ENCODE measurements around the gene FARS2.

The FARS2 gene

GRCh38 chr6:5541751-5542432, 280.6 kb downstream of the FARS2 start:
- TF ChIP-seq CTCF (IDR thresholded peaks at IDR 0.05; ENCODE audit: low read depth, low read length) = no peak
- no peak for TF ChIP-seq EZH2phosphoT487 (IDR thresholded peaks at IDR 0.05; ENCODE audit: low read depth)
- Histone ChIP-seq H3K9ac (ENCODE audit: low read length) (no peak overlapping the region), H3K4me1 (ENCODE audit: low read length) (no peaks in the 10 kb centered on the region), H3K27me3 (ENCODE audit: low read depth, low read length) (no peaks in the 10 kb centered on the region), H3K79me2 (ENCODE audit: low read length) (no peaks in the 10 kb centered on the region), H4K20me1 (ENCODE audit: insufficient read depth, low read length) (no peaks in the 10 kb centered on the region), H2AFZ (ENCODE audit: low read depth, low read length) (no peak overlapping the region), H3K9me3 (ENCODE audit: insufficient read depth, low read length) (no peaks in the 10 kb centered on the region), H3K4me3 (ENCODE audit: low read length) (no peak overlapping the region), H3K4me2 (ENCODE audit: low read length) (no peak overlapping the region), H3K36me3 (replicated peaks; ENCODE audit: low read depth, low read length) (no peaks in the 10 kb centered on the region), H3K27ac (ENCODE audit: low read length) (no peak overlapping the region)

GRCh38 chr6:5547556-5547955, 286.2 kb downstream of the FARS2 start:
- H4K20me1 ChIP-seq (ENCODE audit: insufficient read depth, low read length) = no peaks in the 10 kb centered on the region
- no peaks in the 10 kb centered on the region for H3K9me3 ChIP-seq (ENCODE audit: insufficient read depth, low read length)
- no peak overlapping the region for H2AFZ ChIP-seq (ENCODE audit: low read depth, low read length)
- H3K4me2 ChIP-seq (ENCODE audit: low read length) = no peak overlapping the region
- H3K4me3 ChIP-seq (ENCODE audit: low read length) = no peak overlapping the region
- no peak overlapping the region for H3K9ac ChIP-seq (ENCODE audit: low read length)
- TF ChIP-seq EZH2phosphoT487 (IDR thresholded peaks at IDR 0.05; ENCODE audit: low read depth) (no peak), CTCF (IDR thresholded peaks at IDR 0.05; ENCODE audit: low read depth, low read length) (no peak)
- H3K27ac ChIP-seq (ENCODE audit: low read length) = no peak overlapping the region
- no peaks in the 10 kb centered on the region for H3K36me3 ChIP-seq (replicated peaks; ENCODE audit: low read depth, low read length)
- H3K79me2 ChIP-seq (ENCODE audit: low read length) = no peaks in the 10 kb centered on the region
- H3K27me3 ChIP-seq (ENCODE audit: low read depth, low read length) = no peaks in the 10 kb centered on the region
- H3K4me1 ChIP-seq (ENCODE audit: low read length) = no peaks in the 10 kb centered on the region

GRCh38 chr6:5550631-5551030, 289.3 kb downstream of the FARS2 start:
- Histone ChIP-seq H3K9ac (ENCODE audit: low read length) (no peak overlapping the region), H3K27me3 (ENCODE audit: low read depth, low read length) (no peaks in the 10 kb centered on the region), H4K20me1 (ENCODE audit: insufficient read depth, low read length) (no peaks in the 10 kb centered on the region), H3K79me2 (ENCODE audit: low read length) (0 out of 2 replicates have a peak, but pooled peaks cover 4% of the 10 kb centered on the region), H3K4me1 (ENCODE audit: low read length) (peaks cover 25% of the 10 kb centered on the region), H3K9me3 (ENCODE audit: insufficient read depth, low read length) (no peaks in the 10 kb centered on the region), H3K27ac (ENCODE audit: low read length) (no peak overlapping the region), H3K4me2 (ENCODE audit: low read length) (no peak overlapping the region), H2AFZ (ENCODE audit: low read depth, low read length) (no peak overlapping the region), H3K36me3 (replicated peaks; ENCODE audit: low read depth, low read length) (no peaks in the 10 kb centered on the region), H3K4me3 (ENCODE audit: low read length) (no peak overlapping the region)
- TF ChIP-seq CTCF (IDR thresholded peaks at IDR 0.05; ENCODE audit: low read depth, low read length) (no peak), EZH2phosphoT487 (IDR thresholded peaks at IDR 0.05; ENCODE audit: low read depth) (no peak)

GRCh38 chr6:5552243-5552642, 290.9 kb downstream of the FARS2 start:
- H3K4me3 ChIP-seq (ENCODE audit: low read length) = no peak overlapping the region
- H3K9me3 ChIP-seq (ENCODE audit: insufficient read depth, low read length) = no peaks in the 10 kb centered on the region
- H3K9ac ChIP-seq (ENCODE audit: low read length) = no peak overlapping the region
- no peaks in the 10 kb centered on the region for H4K20me1 ChIP-seq (ENCODE audit: insufficient read depth, low read length)
- H2AFZ ChIP-seq (ENCODE audit: low read depth, low read length) = no peak overlapping the region
- no peak overlapping the region for H3K4me2 ChIP-seq (ENCODE audit: low read length)
- no peaks in the 10 kb centered on the region for H3K36me3 ChIP-seq (replicated peaks; ENCODE audit: low read depth, low read length)
- no peak for TF ChIP-seq CTCF (IDR thresholded peaks at IDR 0.05; ENCODE audit: low read depth, low read length)
- TF ChIP-seq EZH2phosphoT487 (IDR thresholded peaks at IDR 0.05; ENCODE audit: low read depth) = no peak
- no peaks in the 10 kb centered on the region for H3K27me3 ChIP-seq (ENCODE audit: low read depth, low read length)
- peaks cover 25% of the 10 kb centered on the region for H3K4me1 ChIP-seq (ENCODE audit: low read length)
- 0 out of 2 replicates have a peak, but pooled peaks cover 4% of the 10 kb centered on the region for H3K79me2 ChIP-seq (ENCODE audit: low read length)
- no peak overlapping the region for H3K27ac ChIP-seq (ENCODE audit: low read length)

Measured in OCI-LY3 (cell line).